ENCODE data around the gene HS3ST2.

- no peak for TF ChIP-seq CTCF (IDR thresholded peaks at IDR 0.05)
- no peak for TF ChIP-seq POLR2A (IDR thresholded peaks at IDR 0.05)
Observed at GRCh38 chr16:22948058-22948602, 134.2 kb downstream of the HS3ST2 start.

Data from breast epithelium (tissue), 3 donors.